ENCODE measurements around the gene METTL15. TPM values are rescaled to one million over a fixed set of nuclear protein-coding genes. Genes with fewer than 3 reads are reported as not detected.

The METTL15 gene
- total RNA-seq, 1 experiment from 2014 or later = 9.1 TPM

GRCh38 chr11:28176351-28176750, 68.2 kb downstream of the METTL15 start:
- no peak overlapping the region for H3K27ac Mint-ChIP-seq
- Histone ChIP-seq H3K9ac (ENCODE audit: extremely low read depth, insufficient read length, low read length) (no peak overlapping the region), H3K27me3 (ENCODE audit: insufficient read depth, low read length) (no peaks in the 10 kb centered on the region), H3K79me1 (ENCODE audit: insufficient read depth, low read depth, low read length, poor library complexity, severe bottlenecking) (no peaks in the 10 kb centered on the region), H2BK5ac (ENCODE audit: insufficient read length, low read length) (no peak overlapping the region), H3K4me1 (ENCODE audit: insufficient read depth, low read length) (no peaks in the 10 kb centered on the region), H3K4me2 (ENCODE audit: insufficient read depth, insufficient read length, low read length) (no peak overlapping the region), H4K91ac (ENCODE audit: insufficient read length, low read depth, low read length) (no peak overlapping the region), H3K23me2 (ENCODE audit: insufficient read length, low read depth, low read length, poor library complexity, severe bottlenecking) (no peaks in the 10 kb centered on the region), H2BK15ac (ENCODE audit: low read depth, low read length) (no peak overlapping the region), H4K20me1 (ENCODE audit: control insufficient read depth, insufficient read depth, insufficient read length) (no peaks in the 10 kb centered on the region), H3K23ac (ENCODE audit: insufficient read length, low read depth, low read length) (no peak overlapping the region), H3K4ac (ENCODE audit: low read depth, low read length) (no peak overlapping the region), H3K79me2 (ENCODE audit: insufficient read depth, low read length) (no peaks in the 10 kb centered on the region), H3K27ac (ENCODE audit: insufficient read length, low read depth, low read length) (no peak overlapping the region), H3K18ac (ENCODE audit: insufficient read length, low read depth, low read length) (no peak overlapping the region), H2BK12ac (ENCODE audit: insufficient read length, low read depth, low read length) (no peak overlapping the region), H3K9me3 (ENCODE audit: control insufficient read depth, low read depth, low read length) (no peaks in the 10 kb centered on the region), H2BK20ac (ENCODE audit: low read depth, low read length, poor library complexity, severe bottlenecking) (no peak overlapping the region), H3K14ac (ENCODE audit: insufficient read depth, low read length) (no peak overlapping the region), H2BK120ac (ENCODE audit: low read depth, low read length, poor library complexity, severe bottlenecking) (no peak overlapping the region), H4K8ac (replicated peaks; ENCODE audit: insufficient read length, low read depth, low read length) (no peak overlapping the region), H3K56ac (ENCODE audit: insufficient read length, low read depth, low read length) (no peak overlapping the region), H2AFZ (ENCODE audit: low read length) (no peak overlapping the region), H4K5ac (ENCODE audit: insufficient read length, low read depth, low read length) (no peak overlapping the region), H2AK5ac (ENCODE audit: insufficient read length, low read length) (no peak overlapping the region), H3T11ph (ENCODE audit: low read length) (no peak overlapping the region)
- peaks cover 0 to 6% of the 10 kb centered on the region in 2 experiments; a peak in 4 of 5 replicates for H3K9me3 Mint-ChIP-seq
- no peak for TF ChIP-seq CTCF (conservative IDR thresholded peaks at IDR 0.05)
- H3K27me3 Mint-ChIP-seq (ENCODE audit: low read depth) = no peaks in the 10 kb centered on the region
- no peaks in the 10 kb centered on the region for H3K4me1 Mint-ChIP-seq
- H3K4me3 Mint-ChIP-seq = no peak overlapping the region
- DNase-seq = no peak
- no CpG with 5 or more reads among the region's 1 CpG for WGBS (ENCODE audit: extremely low coverage, insufficient read length, low lambda C conversion rate)
- H3K36me3 Mint-ChIP-seq (ENCODE audit: insufficient read depth in 1 of 3, low read depth in 3 of 3) = peaks cover 12 to 15% (median 13%) of the 10 kb centered on the region in 3 experiments
